AG04450 (cell line): ENCODE results near the gene ADTRP. TPM values are rescaled to one million over a fixed set of nuclear protein-coding genes. Genes with fewer than 3 reads are reported as not detected.

Experiments
- CTCF ChIA-PET: fragments of 300-600, 350-600 bp; formaldehyde crosslinking; extraction: SDS; loops from one replicate; lab custom pipeline; 2022; ENCODE audit warnings: antibody characterized with exemption, inconsistent platforms; lab: Charles Lee
- POLR2A ChIA-PET: fragments of 350-600 bp; formaldehyde crosslinking; extraction: SDS; loops from one replicate; lab custom pipeline; 2021; ENCODE audit warnings: antibody characterized with exemption, inconsistent platforms; lab: Yijun Ruan, JAX
- DNase-seq: peaks from one replicate; pipeline ENCODE4 v3.0.0-alpha.2; 2011; ENCODE audit warnings: low read depth, low spot score
- H3K27ac ChIP-seq: one replicate; pipeline ENCODE4 v1.5.1; 2012; ENCODE audit warnings: low read depth, low read length, control low read depth
- H3K27me3 ChIP-seq: one replicate; pipeline ENCODE4 v1.6.0; 2012; ENCODE audit warnings: low read length; ENCODE audit not compliant: control insufficient read depth, insufficient read depth
- H3K4me3 ChIP-seq: 2 replicates; pipeline ENCODE4 v1.5.1; 2011; ENCODE audit warnings: mild to moderate bottlenecking, low read depth, low read length, control low read depth
- H3K9me3 ChIP-seq: 2 replicates; pipeline ENCODE4 v1.5.1; 2012; ENCODE audit warnings: low read length; ENCODE audit not compliant: control insufficient read depth, insufficient read depth
- CTCF ChIP-seq: IDR thresholded peaks from 2 replicates; pipeline ENCODE4 v1.5.1; 2011; ENCODE audit warnings: low read depth, low read length, control low read depth, inconsistent platforms
- polyA plus RNA-seq: library from polyadenylated mRNA; depleted of rRNA; stranded (reverse); fragments of >200 nt; gene quantifications from 2 replicates; pipeline ENCODE4 v1.2.3, GENCODE V29; 2011

Gene ADTRP
- polyA plus RNA-seq, 1 experiment: 0.33 TPM

DNA sequence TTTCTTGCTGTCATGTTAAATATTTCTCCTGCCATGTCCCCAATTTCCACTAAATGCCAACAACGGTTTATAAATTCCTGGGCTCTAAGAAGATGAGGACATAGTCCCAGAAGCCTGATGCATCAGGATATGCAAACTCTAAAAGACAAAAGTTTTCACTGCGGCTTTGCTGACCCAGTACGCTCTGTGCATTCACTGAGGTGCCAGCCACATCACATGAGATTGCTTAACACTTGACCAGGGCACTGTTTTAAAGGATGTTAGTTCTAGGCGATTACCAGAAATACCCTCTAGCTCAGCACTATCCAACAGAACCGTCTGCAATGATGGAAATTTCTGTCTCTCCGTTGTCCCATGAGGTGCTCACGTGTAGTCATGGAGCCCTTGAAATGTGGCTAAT is 19.9 kb upstream of the ADTRP start:
- Histone ChIP-seq H3K4me3 (no peak overlapping the region), H3K9me3 (no peaks in the 10 kb centered on the region), H3K27me3 (no peaks in the 10 kb centered on the region), H3K27ac (no peak overlapping the region)
- no peak for DNase-seq
- TF ChIP-seq CTCF: no peak
- POLR2A ChIA-PET: no interaction called here
- CTCF ChIA-PET: no interaction called here

GRCh38 chr6:11798096-11798495 is 19.5 kb upstream of the ADTRP start:
- Histone ChIP-seq H3K9me3 (no peaks in the 10 kb centered on the region), H3K27me3 (no peaks in the 10 kb centered on the region), H3K27ac (no peak overlapping the region), H3K4me3 (no peak overlapping the region)
- DNase-seq: no peak
- ChIA-PET CTCF (no interaction called here), POLR2A (no interaction called here)
- TF ChIP-seq CTCF: no peak

GRCh38 chr6:11796829-11797228 is 18.2 kb upstream of the ADTRP start:
- TF ChIP-seq CTCF: no peak
- H3K27me3 ChIP-seq: no peaks in the 10 kb centered on the region
- no peak overlapping the region for H3K4me3 ChIP-seq
- H3K9me3 ChIP-seq: no peaks in the 10 kb centered on the region
- no peak overlapping the region for H3K27ac ChIP-seq
- ChIA-PET POLR2A (no interaction called here), CTCF (no interaction called here)
- DNase-seq: no peak

GRCh38 chr6:11795403-11795802 is 16.8 kb upstream of the ADTRP start:
- Histone ChIP-seq H3K4me3 (no peak overlapping the region), H3K27ac (no peak overlapping the region), H3K9me3 (no peaks in the 10 kb centered on the region), H3K27me3 (no peaks in the 10 kb centered on the region)
- no peak for DNase-seq
- ChIA-PET CTCF (interaction anchor here (0.6 to 0.8 kb wide), 4 partner anchors 29 to 200 kb away, joined by 3 to 9 read pairs (median 6); no protein-coding TSS in a partner anchor), POLR2A (interaction anchor here (0.7 kb wide), 1 partner anchor 9 kb away, joined by 8 read pairs; no protein-coding TSS in a partner anchor)
- no peak for TF ChIP-seq CTCF

GRCh38 chr6:11793277-11793676 is 14.7 kb upstream of the ADTRP start:
- Histone ChIP-seq H3K9me3 (no peaks in the 10 kb centered on the region), H3K27me3 (no peaks in the 10 kb centered on the region), H3K4me3 (no peak overlapping the region), H3K27ac (no peak overlapping the region)
- CTCF ChIA-PET: no interaction called here
- no peak for TF ChIP-seq CTCF
- no peak for DNase-seq
- POLR2A ChIA-PET: no interaction called here
